H54 (cell line): ENCODE measurements around the gene EFCAB12.
"Not testable (repeated sequence)": the region's sequence is repeated elsewhere in the genome, so short reads cannot be mapped to it uniquely, and the experiment has no call there.

Experiments
- DNase-seq: peaks from one replicate; pipeline ENCODE4 v3.0.0; 2011; ENCODE audit warnings: low spot score, mixed read lengths; ENCODE audit not compliant: insufficient read length
- FAIRE-seq: peaks from 3 replicates; lab custom pipeline; 2011; peaks lifted over from hg19 to GRCh38; lab: Jason Lieb, UNC
- POLR2A ChIP-seq: IDR thresholded peaks from 2 replicates; pipeline ENCODE4 v1.6.1; 2011; ENCODE audit warnings: low read depth, mild to moderate bottlenecking, low read length

EFCAB12 gene

GRCh38 chr3:129404610-129405009 is 23.8 kb downstream of the EFCAB12 start:
- no peak for TF ChIP-seq POLR2A
- no peak for DNase-seq
- FAIRE-seq = no peak

- no peak for TF ChIP-seq POLR2A
- DNase-seq = no peak
- FAIRE-seq = no peak
Measured at GRCh38 chr3:129404130-129404529, 24.3 kb downstream of the EFCAB12 start.

- no peak for DNase-seq
- no peak for TF ChIP-seq POLR2A
- FAIRE-seq = no peak
Measured at GRCh38 chr3:129403450-129403849, 25.0 kb downstream of the EFCAB12 start.

- DNase-seq (no peak), FAIRE-seq (no peak)
- TF ChIP-seq POLR2A = no peak
Measured at GRCh38 chr3:129402616-129403015, 25.8 kb downstream of the EFCAB12 start.

GRCh38 chr3:129402210-129402609 is 26.2 kb downstream of the EFCAB12 start:
- FAIRE-seq = no peak
- no peak for DNase-seq
- no peak for TF ChIP-seq POLR2A

- DNase-seq (no peak), FAIRE-seq (no peak)
- TF ChIP-seq POLR2A = 0 out of 2 replicates have a peak, but pooled peaks have one; percentile 49
Measured at GRCh38 chr3:129399895-129400357, 28.5 kb downstream of the EFCAB12 start.

GRCh38 chr3:129399145-129399894 is 29.1 kb downstream of the EFCAB12 start:
- FAIRE-seq (peak; percentile 77), DNase-seq (peak; percentile 75)
- no peak for TF ChIP-seq POLR2A

GRCh38 chr3:129398803-129399144 is 29.7 kb downstream of the EFCAB12 start:
- TF ChIP-seq POLR2A = no peak
- no peak for DNase-seq
- no peak for FAIRE-seq

GRCh38 chr3:129393760-129394564 is 34.5 kb downstream of the EFCAB12 start:
- not testable (repeated sequence) for FAIRE-seq, DNase-seq

- no peak for TF ChIP-seq POLR2A
- DNase-seq = no peak
- no peak for FAIRE-seq
Measured at GRCh38 chr3:129393271-129393670, 35.2 kb downstream of the EFCAB12 start.

- FAIRE-seq = peak; percentile 6
- DNase-seq = not testable (repeated sequence)
Measured at GRCh38 chr3:129392106-129392887, 36.1 kb downstream of the EFCAB12 start.

GRCh38 chr3:129391583-129391982 is 36.9 kb downstream of the EFCAB12 start:
- not testable (repeated sequence) for FAIRE-seq, DNase-seq

GRCh38 chr3:129389572-129389937 is 38.9 kb downstream of the EFCAB12 start:
- no peak for FAIRE-seq
- no peak for TF ChIP-seq POLR2A
- no peak for DNase-seq

- not testable (repeated sequence) for DNase-seq
- peak; percentile 86 for FAIRE-seq
Measured at GRCh38 chr3:129388791-129389571, 39.5 kb downstream of the EFCAB12 start.
